ENCODE measurements around the gene LRIF1.

- TF ChIP-seq POLR2AphosphoS5 (IDR thresholded peaks at IDR 0.05; ENCODE audit: low read depth, low read length) (no peak), REST (IDR thresholded peaks at IDR 0.05; ENCODE audit: insufficient read depth in 1 of 2, low read depth in 2 of 2, low read length in 2 of 2) (no peak), TAF1 (IDR thresholded peaks at IDR 0.05; ENCODE audit: borderline replicate concordance, insufficient read depth, low read length) (no peak)
Measured at GRCh38 chr1:110898734-110899457, 64.8 kb downstream of the LRIF1 start.

Data from PFSK-1 (cell line).